GM11168 (cell line): ENCODE measurements around the gene CACTIN.

ENCODE experiments used
- in situ Hi-C: fragments of 300-500 bp; cut with MboI; formaldehyde crosslinking; loops from one replicate; pipeline ENCODE4 v1.12.0; 2022; ENCODE audit warnings: low sequenced_read_pairs; ENCODE audit not compliant: unreplicated experiment

CACTIN gene

GRCh38 chr19:3613818-3614661 lies 12.6 kb downstream of the CACTIN start:
- in situ Hi-C loops: no loop called here

GRCh38 chr19:3612901-3613741 lies 13.5 kb downstream of the CACTIN start:
- in situ Hi-C loops: no loop called here

GRCh38 chr19:3612330-3612729 lies 14.3 kb downstream of the CACTIN start:
- in situ Hi-C loops: no loop called here

- in situ Hi-C loops: no loop called here
Measured at GRCh38 chr19:3611841-3612240, 14.7 kb downstream of the CACTIN start.

GRCh38 chr19:3610745-3611717 lies 15.6 kb downstream of the CACTIN start:
- in situ Hi-C loops: no loop called here

- in situ Hi-C loops: no loop called here
Measured at GRCh38 chr19:3609779-3610719, 16.5 kb downstream of the CACTIN start.

GRCh38 chr19:3608750-3609322 lies 17.8 kb downstream of the CACTIN start:
- in situ Hi-C loops: no loop called here

- in situ Hi-C loops: no loop called here
Measured at GRCh38 chr19:3608079-3608641, 18.4 kb downstream of the CACTIN start.

GRCh38 chr19:3607303-3608078 lies 19.1 kb downstream of the CACTIN start:
- in situ Hi-C loops: no loop called here

- in situ Hi-C loops: no loop called here
Measured at GRCh38 chr19:3606690-3607289, 19.8 kb downstream of the CACTIN start, which contains the start of gene TBXA2R. TBXA2R (minus strand) TSS chr19:3606875; CDS start chr19:3600634, 6,241 bp downstream.

GRCh38 chr19:3606174-3606689 lies 20.4 kb downstream of the CACTIN start:
- in situ Hi-C loops: no loop called here

GRCh38 chr19:3605770-3606169 lies 20.8 kb downstream of the CACTIN start:
- in situ Hi-C loops: no loop called here

GRCh38 chr19:3605361-3605760 lies 21.2 kb downstream of the CACTIN start:
- in situ Hi-C loops: no loop called here

- in situ Hi-C loops: no loop called here
Measured at GRCh38 chr19:3604987-3605343, 21.6 kb downstream of the CACTIN start.

GRCh38 chr19:3604227-3604986 lies 22.2 kb downstream of the CACTIN start:
- in situ Hi-C loops: no loop called here

GRCh38 chr19:3603121-3603811 lies 23.3 kb downstream of the CACTIN start:
- in situ Hi-C loops: no loop called here
